Germinal center (tissue), 1 donor: ENCODE data around the gene PEX19.

Experiments
- DNase-seq: peaks from one replicate; pipeline ENCODE4 v3.0.0; 2012; ENCODE audit warnings: mixed read lengths, low spot score

The PEX19 gene

DNA sequence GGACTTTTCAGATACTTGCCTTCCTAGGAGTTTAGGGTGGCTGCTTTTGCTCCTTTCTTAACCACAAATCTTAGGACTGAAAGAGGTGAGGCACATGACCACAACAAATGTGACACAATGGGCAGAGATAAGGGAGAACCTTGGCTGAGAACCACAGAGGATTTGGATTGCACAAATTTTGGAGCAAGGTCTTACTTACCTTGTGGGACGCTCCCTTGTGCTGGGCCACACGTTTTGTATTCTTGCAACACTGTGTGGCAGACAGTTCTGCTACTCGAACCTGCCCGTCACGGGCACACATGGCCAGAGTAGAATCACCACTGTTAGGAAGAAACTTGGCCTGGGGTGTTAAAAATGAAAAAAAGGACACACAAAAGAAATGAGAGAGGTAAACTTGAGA, 46.5 kb downstream of the PEX19 start:
- DNase-seq = no peak

DNA sequence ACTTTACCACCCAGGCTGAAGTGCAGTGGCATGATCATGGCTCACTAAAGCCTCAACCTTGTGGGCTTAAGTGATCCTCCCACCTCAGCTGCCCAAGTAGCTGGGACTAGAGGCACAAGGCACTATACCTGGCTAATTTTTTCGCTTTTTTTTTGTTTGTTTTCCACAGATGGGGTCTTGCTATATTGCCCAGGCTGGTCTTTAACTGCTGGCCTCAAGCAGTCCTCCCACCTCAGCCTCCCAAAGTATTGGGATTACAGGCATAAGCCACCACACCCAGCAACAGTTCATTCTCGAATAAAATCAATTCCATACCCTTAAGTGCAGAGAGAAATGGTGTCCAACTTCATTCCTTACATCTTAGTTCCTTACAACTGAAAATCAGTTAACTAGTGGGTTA, 47.4 kb downstream of the PEX19 start:
- DNase-seq = no peak

DNA sequence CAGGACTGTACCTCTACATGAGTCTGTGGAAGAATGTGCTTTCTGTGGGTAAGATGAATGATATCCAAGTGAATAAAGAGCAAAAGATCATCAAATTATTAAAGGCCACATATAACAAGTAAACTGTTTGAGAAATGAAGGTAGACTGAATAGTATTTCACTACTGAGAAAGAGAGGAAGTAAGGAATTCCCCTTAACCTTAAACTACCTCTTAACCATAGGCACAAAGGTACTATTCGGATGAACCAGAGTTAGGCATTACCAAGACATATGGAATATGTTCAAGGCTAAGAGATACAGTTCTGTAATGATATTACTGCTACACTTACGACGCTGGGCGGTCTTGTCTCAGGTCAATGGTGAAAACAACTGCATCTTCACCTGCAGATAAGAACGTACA, 48.1 kb downstream of the PEX19 start:
- no peak for DNase-seq

GRCh38 chr1:160232911-160233310, 52.0 kb downstream of the PEX19 start:
- DNase-seq = no peak

GRCh38 chr1:160228431-160228830, 56.5 kb downstream of the PEX19 start:
- no peak for DNase-seq

- DNase-seq = no peak
Measured at GRCh38 chr1:160227561-160227960, 57.4 kb downstream of the PEX19 start.

- DNase-seq = no peak
Measured at GRCh38 chr1:160227034-160227433, 57.9 kb downstream of the PEX19 start.
